HG02973 (cell line): ENCODE data around the gene PLA2G2E.
"Not testable (repeated sequence)": the region's sequence is repeated elsewhere in the genome, so short reads cannot be mapped to it uniquely, and the experiment has no call there.

Experiments
- ATAC-seq: cut with Tn5 transposase; IDR thresholded peaks from one replicate; pipeline ENCODE4 v1.9.1; 2021; ENCODE audit warnings: moderate library complexity; ENCODE audit not compliant: unreplicated experiment

The PLA2G2E gene

DNA sequence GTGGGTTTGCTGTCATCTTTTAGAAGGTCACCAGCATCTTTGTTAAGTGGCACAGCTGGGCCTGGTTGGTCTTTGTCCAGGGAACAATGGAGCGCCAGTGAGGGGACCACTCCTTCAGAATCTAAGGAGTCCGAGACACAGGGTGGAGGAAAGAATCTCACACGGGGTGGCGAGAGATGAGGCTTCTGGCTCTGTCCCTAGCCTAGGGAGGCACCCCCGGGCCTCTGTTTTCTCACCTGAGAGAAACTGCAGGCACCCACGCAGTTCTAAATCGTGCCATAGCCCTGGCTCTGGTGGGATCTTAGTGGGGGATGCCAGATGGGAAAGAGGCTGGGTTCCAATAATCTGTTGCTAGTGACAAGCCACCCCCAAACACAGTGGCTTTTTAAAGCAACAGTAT, 10.9 kb upstream of the PLA2G2E start:
- ATAC-seq: no peak

DNA sequence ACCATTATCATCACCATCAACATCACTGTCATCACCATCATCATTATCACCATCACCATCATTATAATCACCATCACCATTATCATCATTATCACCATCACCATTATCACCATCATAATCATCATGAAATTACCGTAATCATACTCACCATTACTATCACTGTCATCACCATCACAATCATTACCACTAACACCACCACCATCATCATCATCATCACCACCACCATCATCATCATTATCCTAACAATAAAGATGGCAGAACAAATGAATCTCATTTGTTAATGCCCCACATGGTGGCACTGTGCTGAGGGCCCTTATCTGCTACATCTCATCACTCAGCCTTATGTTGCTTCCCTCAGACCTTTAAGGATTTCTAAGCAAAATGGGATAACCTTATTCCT, 9.4 kb upstream of the PLA2G2E start:
- ATAC-seq: no peak

DNA sequence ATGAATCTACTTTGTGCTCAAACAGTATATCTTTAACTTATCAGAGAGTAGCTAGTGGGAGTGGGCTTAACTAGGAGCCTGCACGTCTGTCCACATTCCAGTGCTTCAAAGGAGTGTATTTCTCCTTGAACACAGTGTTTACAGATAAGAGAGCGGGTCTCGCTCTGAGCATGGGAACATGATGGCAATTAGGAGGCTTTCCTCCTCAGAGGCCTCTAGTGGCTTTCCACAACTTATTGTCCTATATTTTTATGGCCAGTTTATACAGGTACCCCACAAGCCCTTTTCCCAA, 3.7 kb upstream of the PLA2G2E start:
- not testable (repeated sequence) for ATAC-seq

DNA sequence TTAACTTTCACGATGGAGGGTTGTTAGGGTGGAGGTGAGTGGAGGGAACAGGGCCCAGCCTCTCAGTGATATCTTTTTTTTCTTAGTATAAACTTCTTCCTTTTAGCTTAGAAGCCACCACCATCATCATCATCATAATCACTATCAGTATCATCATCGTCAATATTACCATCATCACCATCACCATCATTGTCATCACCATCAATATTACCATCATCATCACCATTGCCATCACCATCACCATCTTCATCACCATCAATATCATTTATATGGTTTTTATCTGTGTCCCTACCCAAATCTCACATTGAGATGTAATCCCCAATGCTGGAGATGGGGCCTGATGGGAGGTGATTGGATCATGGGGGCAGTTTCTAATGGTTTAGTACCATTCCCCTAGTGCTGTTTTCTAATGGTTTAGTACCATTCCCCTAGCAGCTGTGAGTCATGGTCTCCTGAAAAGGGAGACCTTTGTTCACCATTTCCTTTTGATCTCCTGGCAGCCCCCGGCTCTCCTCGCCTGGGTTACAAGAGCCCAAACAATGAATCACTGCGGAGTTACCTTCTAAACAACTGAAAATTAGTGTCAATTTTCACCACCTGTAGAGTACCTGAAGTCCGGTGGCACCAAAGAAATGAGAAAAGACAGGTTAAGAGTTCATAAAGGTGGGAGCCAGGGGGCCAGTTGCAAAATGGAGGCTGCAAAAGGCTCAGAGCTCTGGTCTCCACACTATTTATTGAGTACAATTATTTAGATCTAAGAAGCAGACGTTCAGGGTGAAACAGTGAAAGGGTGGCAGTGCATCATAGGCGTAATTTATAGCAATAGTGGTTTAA, 3.1 kb upstream of the PLA2G2E start:
- no peak for ATAC-seq

DNA sequence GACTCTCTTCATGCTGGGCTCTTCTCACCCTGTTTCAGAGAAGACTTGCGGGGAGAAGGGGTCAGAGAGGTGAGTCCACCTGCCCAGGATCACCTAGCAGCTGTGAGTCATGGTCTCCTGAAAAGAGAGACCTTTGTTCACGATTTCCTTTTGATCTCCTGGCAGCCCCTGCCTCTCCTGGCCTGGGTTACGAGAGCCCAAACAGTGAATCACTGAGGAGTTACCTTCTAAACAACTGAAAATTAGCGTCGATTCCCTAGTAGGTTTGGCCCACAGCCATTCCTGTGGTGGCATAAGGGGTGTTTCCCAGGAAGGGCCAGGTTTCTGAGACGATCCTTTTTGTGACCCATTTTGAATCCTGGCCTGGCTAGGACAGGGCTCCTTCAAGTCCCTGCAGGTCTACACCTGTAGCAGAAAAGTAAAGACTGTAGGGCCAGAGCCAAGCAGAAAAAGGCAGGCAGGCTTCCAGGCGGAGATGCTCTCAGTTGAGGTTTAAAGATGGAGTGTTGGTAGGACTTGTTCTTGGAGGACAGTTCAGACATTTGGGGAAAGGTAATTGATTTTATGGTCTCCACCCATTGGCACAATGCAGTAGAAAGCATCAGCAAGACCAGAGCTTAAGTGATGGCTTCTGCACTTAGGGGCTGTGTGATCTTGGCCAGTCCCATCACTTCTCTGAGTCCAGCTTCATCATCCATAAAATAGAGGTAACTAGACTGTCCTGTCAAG, 2.1 kb upstream of the PLA2G2E start:
- ATAC-seq: no peak

DNA sequence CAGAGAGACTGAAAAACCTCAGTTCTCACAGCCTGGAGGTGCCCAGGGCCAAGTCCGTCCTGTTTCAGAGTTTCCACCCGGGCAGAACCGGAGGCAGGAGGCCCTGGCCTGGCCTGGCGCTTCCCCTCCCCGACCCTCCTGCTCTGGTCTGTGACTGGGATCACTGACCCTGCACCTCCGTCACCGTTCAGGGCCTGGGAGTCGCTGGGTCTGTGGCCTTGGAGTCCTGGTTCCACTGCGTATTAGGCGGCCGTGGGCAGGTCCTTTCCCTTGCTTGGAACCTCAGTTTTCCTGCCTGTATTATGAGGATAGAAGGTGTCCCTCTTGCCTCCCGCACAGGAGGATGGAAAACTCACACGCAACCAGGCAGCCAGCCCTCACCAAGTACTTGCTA, 533 bp upstream of the PLA2G2E start:
- ATAC-seq: no peak

DNA sequence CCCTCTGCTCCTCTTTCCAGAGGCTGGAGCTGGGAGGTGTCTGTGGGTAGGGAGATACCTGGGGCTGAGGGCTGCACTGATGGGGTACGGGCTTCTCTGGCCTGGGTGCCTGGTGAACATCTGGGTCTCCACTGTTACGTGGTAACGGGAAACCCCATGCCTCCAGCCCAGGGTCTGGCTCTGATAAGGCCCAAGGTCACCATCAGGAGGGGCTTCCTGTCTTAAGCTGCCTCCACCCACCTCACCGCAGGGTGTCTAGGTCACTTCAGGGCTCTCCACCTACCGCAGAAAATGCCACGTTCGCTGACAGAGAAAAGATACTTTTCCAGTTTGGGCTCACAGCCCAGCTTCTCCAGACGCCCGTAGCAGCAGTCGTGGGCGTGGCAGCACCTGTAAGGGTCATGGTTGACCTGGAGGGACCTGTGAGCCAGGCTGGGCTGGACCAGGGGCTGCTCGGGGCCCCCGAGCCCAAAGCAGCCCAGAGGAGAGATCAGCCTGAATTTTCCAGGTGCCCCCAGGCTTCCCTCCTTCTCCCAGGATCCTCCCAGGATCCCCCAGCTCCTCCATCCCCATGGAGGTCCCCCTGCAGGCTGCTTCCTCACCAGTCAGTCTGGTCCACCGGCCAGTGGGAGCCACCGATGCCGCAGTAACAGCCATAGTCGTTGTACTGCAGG, 1.3 kb downstream of the PLA2G2E start:
- no peak for ATAC-seq

DNA sequence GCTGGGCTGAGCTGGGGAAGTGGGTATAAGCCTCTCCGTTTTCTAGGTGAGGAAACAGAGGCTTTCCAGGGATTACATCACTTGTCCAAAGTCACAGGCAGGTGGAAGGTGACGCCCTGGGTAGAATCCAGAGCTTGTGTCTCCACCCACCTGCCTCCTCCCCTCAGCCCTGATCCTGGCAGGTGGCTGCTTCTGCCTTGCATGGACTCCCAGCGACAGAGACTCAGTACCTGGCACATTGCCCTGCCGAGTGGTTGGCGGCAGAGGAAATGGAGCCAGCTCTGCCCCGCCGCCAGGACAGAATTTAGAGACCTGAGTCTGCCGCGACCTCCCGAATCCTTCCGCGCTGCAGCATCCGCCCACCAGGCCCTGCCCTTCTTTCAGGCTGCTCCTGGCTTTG, 2.1 kb downstream of the PLA2G2E start:
- no peak for ATAC-seq

DNA sequence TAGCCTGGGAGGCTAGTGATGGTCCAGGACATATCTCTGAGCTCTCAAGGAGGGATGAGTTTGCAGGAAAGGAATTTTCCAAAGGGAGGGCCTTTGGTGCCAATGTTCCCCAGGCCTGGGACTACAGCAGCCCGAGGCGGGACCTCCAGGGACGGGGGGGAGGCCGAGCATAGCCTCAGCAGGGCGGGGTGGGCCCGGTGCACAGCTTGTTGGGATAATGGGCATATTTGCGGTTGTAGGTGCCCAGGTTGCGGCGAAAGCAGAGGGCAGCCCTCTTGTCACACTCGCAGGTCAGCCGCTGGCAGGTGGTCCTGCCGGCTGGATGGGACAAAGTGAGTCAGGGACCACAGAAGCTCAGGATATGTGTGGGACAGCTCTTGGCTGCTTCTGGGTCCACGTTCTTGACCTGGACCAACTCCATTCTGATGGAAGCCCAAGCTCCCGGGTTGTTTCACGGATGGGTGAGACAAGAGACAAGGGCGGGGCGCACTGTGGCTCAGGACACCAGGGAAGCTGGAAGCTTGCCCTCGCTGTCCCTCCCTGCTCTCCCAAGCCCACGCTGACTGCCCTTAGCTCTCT, 3.2 kb downstream of the PLA2G2E start:
- no peak for ATAC-seq

DNA sequence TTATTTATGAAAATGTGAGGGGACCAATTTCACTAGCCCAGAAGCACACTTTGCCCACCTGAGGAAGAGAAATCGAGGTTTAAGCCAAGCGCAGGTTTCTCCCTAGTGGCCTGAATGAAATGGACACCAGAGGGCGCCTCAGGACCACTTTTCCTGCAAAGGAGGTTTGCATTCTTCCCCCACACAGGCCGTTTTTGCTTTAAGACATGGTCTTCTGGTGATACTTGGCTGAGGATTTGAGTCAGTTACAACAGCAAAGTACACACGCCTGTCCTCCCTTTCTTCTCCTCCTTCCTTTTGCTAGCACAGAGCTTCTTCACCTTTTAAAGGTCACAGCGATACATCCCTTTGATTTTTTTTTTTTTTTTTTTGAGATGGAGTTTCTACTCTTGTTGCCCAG, 5.4 kb downstream of the PLA2G2E start:
- ATAC-seq: no peak

DNA sequence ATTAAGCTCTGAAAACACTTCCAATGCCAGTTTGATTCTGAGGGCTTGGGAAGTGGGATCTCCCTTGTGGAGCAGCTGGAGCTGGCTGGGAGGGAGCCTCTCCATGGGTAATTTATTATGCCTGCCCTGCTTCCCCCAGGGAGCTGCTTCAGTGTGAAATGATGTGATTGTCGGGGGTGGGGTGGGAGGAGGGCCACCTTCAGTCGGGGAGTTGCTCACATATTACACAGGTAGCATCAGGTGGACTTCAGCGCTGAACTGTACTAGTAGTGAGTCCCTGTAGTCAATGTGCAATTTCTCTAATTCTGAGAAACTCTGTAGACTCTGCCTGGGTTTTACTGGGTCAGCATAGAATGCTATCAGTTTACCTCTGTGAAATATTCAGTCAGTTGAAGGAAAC, 12.8 kb downstream of the PLA2G2E start:
- ATAC-seq: no peak

DNA sequence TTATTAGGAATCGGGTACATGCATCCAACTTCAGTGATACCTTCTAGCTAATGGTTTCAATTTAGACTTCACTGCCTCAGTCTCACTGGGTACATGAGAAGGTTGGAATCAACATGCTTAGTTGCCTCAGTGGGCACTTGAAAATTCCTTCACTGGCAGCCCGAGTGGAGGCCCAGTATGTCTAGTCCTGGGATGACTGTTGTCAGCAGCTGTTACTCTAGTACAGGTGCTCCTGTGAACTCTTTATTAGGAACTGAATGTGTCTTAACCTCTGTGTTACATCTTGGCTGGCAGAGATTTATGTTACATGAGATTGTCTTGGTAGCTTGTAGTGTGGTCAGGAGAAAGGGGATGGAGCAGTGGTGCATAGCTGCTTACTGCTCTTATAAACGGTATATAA, 13.4 kb downstream of the PLA2G2E start:
- no peak for ATAC-seq

DNA sequence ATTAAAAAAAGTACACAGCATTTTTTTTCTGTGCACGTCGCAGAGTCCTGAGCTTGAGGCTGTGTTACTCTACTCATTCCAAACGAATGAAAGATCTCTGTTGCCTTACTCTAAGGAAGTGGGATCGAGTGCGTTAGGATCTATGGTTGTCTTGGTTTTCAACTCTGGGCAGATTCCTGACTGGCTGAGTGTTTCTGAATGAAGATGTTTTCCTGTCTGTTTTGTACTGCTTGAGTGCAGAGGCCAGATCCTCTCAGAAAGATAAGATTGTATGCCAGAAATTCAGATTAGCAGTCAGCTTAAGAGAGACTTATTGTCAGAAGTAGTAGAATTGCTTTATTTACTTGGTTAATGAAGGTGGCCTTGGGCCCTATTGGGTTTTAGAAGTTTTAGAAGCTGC, 14.0 kb downstream of the PLA2G2E start:
- no peak for ATAC-seq

DNA sequence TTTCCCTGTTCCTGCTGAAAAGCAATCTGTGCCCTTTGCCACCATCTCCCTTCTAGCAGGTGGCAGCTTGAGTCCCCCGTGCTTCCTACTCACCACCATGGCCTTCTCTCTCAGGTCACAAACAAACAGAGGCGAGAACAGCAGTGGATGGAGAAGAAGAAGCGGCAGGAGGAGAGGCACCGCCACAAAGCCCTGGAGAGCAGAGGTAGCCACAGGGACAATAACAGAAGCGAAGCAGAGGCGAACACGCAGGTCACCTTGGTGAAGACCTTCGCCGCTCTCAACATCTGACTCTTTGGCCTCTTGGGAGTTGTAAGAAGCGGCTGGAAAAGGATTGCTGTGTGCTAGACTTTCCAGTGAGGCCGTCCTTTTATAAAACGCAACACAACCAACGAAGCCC, 16.0 kb downstream of the PLA2G2E start:
- no peak for ATAC-seq

DNA sequence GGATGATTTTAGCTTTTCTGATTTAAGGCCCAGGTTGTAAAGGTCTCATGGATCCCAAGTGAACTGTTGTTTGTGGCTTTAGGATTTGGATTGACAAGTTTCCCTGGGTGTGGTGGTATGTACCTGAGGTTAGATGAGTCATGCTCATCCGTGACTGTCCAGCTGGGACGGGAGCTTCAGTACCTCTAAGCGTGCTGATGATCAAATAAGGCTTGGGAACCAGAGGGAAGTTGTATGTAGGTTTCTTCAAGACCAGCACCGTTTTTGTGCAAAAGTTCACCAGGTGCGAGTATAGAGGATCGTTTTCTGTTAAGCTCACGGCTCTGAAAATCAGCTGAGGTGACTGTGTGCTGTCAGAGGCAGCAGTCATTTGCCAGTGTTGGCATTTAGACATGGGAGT, 19.8 kb downstream of the PLA2G2E start:
- ATAC-seq: no peak

DNA sequence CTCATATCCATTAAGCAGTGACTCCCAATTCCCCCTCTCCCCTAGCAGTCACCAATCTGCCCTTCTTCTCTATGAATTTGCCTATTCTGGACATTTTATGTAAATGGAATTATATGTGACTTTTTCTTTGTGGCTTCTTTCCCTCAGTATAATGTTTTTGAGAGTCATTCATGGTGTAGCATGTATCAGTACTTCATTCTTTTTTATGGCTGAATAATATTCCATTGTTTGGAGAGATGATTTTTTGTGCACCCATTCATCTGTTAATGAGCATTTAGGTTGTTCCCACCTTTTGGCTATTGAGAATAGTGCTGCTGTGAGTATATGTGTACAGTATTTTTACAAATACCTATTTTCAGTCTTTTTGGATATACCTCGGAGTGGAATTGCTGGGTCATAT, 21.8 kb downstream of the PLA2G2E start:
- ATAC-seq: no peak

DNA sequence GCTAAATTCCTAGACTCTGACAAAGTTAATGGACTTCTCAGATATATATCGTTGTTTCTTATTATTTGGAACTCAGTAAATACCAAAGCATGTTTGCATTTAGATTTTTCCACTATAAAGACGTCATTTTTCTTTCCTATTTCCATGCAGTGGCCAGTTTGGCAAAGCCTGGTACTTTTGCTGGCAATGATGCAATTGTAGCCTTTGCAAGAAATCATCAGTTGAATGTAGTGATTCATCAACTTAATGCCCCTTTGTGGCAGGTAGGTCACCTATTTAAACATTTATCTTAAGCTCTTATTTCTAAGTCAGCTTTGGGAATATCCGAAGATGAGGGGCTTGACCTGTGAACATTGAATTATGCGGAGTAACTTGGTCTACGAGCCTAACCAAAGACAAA, 29.2 kb downstream of the PLA2G2E start:
- ATAC-seq: no peak

DNA sequence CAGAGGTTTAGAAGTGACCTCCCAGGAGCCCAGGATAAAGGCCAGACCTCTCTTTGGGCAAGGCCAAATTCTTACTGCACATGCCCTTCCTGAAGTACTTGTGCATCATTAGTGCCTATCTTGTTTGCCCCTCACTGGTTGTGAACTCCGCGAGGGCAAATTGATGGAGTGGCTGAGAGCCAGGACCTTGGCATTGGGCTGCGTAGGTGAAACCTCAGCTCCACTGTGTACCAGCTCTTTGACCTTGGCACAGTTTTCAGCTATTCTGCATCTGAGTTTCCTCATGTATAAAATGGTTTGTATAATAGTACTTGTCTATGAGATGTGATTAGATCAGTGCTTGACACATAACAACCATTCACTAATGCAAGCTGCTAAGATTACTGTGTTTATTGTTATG, 29.7 kb downstream of the PLA2G2E start:
- no peak for ATAC-seq

DNA sequence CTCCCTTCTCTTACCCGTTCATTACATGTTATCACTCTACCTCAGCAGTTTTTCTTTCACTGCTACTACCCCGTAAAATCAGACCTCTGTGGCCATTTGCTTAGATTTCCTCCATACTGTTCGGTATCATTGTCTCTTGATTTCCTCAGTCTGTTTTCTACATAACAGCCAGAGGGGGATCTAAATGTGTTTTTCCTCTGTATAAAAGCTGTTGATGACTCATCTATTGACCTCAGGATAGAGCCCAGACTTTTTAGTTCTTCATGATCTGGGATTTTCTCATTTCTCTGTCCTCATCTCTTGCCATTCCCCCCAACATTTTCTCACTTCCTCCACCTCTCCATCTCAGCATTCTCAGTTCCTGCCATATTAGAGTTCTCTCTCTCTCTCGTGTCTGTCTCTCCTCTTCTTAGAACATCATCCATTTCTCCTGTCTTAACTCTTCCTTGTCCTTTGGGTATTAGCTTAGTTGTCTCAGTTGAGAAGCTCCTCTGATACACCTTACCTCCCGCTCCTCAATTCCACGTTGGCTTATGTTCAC, 30.7 kb downstream of the PLA2G2E start:
- no peak for ATAC-seq

DNA sequence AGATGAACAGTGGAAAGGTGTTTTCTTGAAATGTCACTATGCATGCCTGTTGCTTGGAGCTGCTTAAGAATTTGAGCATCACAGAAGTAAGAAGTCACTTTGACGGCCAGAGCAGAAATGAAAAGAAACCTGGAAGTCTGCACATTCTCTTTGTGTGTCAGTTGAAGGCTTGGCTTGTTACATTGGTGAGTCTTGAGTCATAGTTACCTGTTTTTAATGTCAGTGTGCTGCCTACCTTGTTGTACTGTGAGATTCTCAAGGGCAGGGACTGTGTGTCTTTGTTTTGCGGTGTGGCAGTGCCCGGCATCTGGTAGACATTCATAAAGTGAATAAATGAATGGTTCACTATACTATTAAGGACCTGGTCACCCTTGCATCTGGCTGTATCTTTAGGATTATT, 31.3 kb downstream of the PLA2G2E start:
- no peak for ATAC-seq

DNA sequence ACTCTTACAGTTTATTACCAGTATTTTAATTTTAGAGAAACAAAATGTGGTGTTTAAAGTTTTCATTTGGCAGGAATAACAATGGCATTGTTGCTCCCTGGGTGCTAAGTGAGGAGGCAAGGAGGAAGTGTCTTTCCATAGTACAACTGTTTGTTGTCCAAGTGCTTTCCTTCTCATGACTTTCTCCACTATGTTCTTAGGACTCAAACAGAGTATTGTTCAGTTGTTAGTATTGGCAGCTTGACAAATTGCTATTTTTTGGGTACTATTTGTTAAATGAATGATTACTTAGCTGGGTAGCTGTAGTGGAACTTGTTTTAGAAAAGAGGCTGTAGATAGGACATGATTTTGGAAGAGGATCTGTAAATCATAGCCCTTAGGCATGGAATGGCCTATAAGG, 33.8 kb downstream of the PLA2G2E start:
- ATAC-seq: no peak

DNA sequence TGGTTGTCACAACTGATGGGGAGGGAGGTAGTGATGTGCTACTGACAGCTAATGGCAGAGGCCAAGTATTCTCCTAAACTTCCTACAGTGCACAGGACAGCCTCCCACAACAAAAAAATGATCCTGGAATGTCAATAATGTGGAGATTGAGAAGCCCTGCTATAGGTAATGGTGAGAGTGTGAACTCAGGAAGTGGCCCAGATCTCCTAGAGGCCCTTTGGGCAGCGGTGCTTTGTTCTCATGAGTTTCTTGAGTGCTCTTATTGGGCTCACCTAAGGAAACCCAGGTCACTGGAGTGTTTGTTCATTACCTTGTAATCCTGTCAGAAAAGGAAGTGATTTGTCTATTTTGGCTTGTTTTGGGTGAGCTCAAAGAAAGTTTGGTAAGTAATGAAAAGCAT, 35.3 kb downstream of the PLA2G2E start:
- no peak for ATAC-seq
